Sigmoid colon (tissue), 7 donors: ENCODE measurements around the gene PDGFA. TPM values are rescaled to one million over a fixed set of nuclear protein-coding genes. Genes with fewer than 3 reads are reported as not detected.
A peak's percentile ranks its signal among the peaks of the same experiment; 100 is the strongest.

Experiments
- DNase-seq: peaks from one replicate; pipeline ENCODE4 v3.0.0-alpha.2; 2019
- H3K27ac ChIP-seq, 4 donors: fragments of 200-600 bp; sonication (generic); one replicate each; pipeline ENCODE4 v1.5.1; 2016 to 2019; ENCODE audit warnings: mild to moderate bottlenecking in 1 of 4
- H3K27me3 ChIP-seq, 3 donors: fragments of 200-600 bp; sonication (generic); one replicate each; pipeline ENCODE4 v1.5.1; 2019; ENCODE audit warnings: mild to moderate bottlenecking in 1 of 3
- H3K36me3 ChIP-seq, 4 donors: fragments of 200-600 bp; sonication (generic); one replicate each; pipeline ENCODE4 v1.5.1; 2016 to 2019
- H3K4me1 ChIP-seq, 4 donors: fragments of 200-600 bp; sonication (generic); one replicate each; pipeline ENCODE4 v1.5.1; 2017 to 2019
- H3K4me3 ChIP-seq, 4 donors: fragments of 200-600 bp; sonication (generic); one replicate each; pipeline ENCODE4 v1.5.1; 2017 to 2019; ENCODE audit warnings: mild to moderate bottlenecking in 2 of 4, moderate library complexity in 1 of 4
- H3K9me3 ChIP-seq, 4 donors: fragments of 200-600 bp in 3 of 4; sonication (generic) in 3 of 4; one replicate each; pipeline versions ENCODE4 v1.5.1 to v1.6.1; 2013 to 2019
- EP300 ChIP-seq, 4 donors: sonication (generic); formaldehyde crosslinking; IDR thresholded peaks; one replicate each; pipeline ENCODE4 v1.6.1; 2017; ENCODE audit warnings: antibody characterized with exemption in 4 of 4
- POLR2A ChIP-seq, 2 donors: fragments of 450-650 bp; IDR thresholded peaks; one replicate each; pipeline ENCODE4 v1.6.1; 2016; ENCODE audit warnings: antibody characterized with exemption in 2 of 2, mild to moderate bottlenecking in 2 of 2, moderate library complexity in 2 of 2
- POLR2AphosphoS5 ChIP-seq, 4 donors: sonication (generic); formaldehyde crosslinking; IDR thresholded peaks; one replicate each; pipeline ENCODE4 v1.6.1; 2017; ENCODE audit warnings: antibody characterized with exemption in 4 of 4
- WGBS, 2 donors: extraction: QIAGEN DNeasy Blood & Tissue Kit; methylation state at CpG; one replicate each; pipeline ENCODE4 v1.1.7; 2013; 5-methylcytosine and 5-hydroxymethylcytosine counted together
- intact Hi-C: fragments of 100-400 bp; cut with DNase I; formaldehyde crosslinking; loops from one replicate; pipeline ENCODE4 v1.15.1; 2023
- polyA plus RNA-seq, 3 donors: library from polyadenylated mRNA; stranded (reverse); fragments of 200-250 nt; gene quantifications; one replicate each; pipeline ENCODE4 v1.2.3, GENCODE V29; 2013
- total RNA-seq, 4 donors: library from RNA; depleted of rRNA; stranded (reverse); fragments of >200 nt; gene quantifications; one replicate each; pipeline ENCODE4 v1.1.0, GENCODE V29; 2016
- TF ChIP-seq, protein P1 (sequence below), 4 experiments: fragments of 450-650 bp in 3 of 4; fragments of 200-600 bp in 1 of 4; IDR thresholded peaks; one replicate each; pipeline ENCODE4 v1.5.1; 2016 to 2019; ENCODE audit warnings: antibody characterized with exemption in 4 of 4, mild to moderate bottlenecking in 3 of 4, moderate library complexity in 2 of 4
- donor health status: healthy with polysubstance abuse.
- donor health status: Bipolar disorder and iron deficiency.
- donor health status: healthy.

Gene PDGFA
- total and polyA plus RNA-seq, 7 donors: 19.7 to 38.5 (median 33.9) TPM

DNA sequence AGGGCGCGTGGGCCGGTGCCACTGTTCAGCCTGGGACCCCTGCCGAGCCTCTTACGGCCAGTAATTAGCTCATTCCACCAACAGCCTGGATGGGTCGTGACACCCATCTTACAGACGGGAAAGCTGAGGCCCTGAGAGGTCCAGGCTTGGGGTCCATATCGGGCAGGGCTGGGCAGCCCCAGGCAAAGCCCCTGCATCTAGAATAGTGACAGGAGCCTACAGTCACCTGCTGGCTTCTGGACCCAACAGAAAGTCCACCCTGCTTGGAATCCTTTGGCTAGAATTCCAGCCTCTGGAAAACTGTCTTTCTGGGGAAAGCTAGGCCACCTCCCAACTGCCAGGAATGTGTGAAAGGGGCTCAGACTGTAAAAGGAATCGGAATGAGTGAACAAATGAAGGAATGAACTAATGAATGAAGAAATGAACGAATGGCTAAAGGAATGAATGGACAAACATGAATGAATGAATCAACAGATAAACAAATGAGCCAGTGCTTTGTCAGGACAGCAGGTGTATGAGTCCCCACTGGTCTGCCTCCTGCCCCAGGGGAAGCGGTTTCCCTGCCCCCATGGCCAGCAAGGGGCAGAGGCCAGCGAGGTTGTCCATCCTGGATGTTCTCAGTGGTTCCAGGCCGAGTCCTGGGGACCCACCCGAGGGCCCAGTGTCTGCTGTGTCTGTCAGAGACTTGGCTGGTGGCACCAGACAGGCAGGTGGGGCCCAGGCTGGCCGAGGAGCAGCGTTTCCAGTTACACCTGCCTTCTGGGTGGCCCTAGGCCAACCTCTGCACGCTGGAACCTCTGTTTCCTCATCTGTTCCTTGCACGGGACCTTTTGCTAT lies 24.1 kb upstream of the PDGFA start:
- peak overlapping the region; percentile 8 to 55 (median 33) for H3K27ac ChIP-seq
- peaks cover 0 to 15% (median under 1%) of the 10 kb centered on the region in 4 donors for H3K4me1 ChIP-seq
- no peak for DNase-seq
- no peaks in the 10 kb centered on the region for H3K27me3 ChIP-seq
- H3K4me3 ChIP-seq: no peak overlapping the region
- TF ChIP-seq EP300 (IDR thresholded peaks at IDR 0.05) (no peak), POLR2A (IDR thresholded peaks at IDR 0.05) (no peak), POLR2AphosphoS5 (IDR thresholded peaks at IDR 0.05) (no peak)
- TF ChIP-seq, protein P1, sequence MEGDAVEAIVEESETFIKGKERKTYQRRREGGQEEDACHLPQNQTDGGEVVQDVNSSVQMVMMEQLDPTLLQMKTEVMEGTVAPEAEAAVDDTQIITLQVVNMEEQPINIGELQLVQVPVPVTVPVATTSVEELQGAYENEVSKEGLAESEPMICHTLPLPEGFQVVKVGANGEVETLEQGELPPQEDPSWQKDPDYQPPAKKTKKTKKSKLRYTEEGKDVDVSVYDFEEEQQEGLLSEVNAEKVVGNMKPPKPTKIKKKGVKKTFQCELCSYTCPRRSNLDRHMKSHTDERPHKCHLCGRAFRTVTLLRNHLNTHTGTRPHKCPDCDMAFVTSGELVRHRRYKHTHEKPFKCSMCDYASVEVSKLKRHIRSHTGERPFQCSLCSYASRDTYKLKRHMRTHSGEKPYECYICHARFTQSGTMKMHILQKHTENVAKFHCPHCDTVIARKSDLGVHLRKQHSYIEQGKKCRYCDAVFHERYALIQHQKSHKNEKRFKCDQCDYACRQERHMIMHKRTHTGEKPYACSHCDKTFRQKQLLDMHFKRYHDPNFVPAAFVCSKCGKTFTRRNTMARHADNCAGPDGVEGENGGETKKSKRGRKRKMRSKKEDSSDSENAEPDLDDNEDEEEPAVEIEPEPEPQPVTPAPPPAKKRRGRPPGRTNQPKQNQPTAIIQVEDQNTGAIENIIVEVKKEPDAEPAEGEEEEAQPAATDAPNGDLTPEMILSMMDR (IDR thresholded peaks at IDR 0.05): no peak
- H3K9me3 ChIP-seq: no peaks in the 10 kb centered on the region
- peaks cover 0 to under 1% (median 0%) of the 10 kb centered on the region in 4 donors for H3K36me3 ChIP-seq
- intact Hi-C loops: no loop called here
- 68 to 84% methylated on average over 18 of the region's 18 CpGs for WGBS, 2 donors

DNA sequence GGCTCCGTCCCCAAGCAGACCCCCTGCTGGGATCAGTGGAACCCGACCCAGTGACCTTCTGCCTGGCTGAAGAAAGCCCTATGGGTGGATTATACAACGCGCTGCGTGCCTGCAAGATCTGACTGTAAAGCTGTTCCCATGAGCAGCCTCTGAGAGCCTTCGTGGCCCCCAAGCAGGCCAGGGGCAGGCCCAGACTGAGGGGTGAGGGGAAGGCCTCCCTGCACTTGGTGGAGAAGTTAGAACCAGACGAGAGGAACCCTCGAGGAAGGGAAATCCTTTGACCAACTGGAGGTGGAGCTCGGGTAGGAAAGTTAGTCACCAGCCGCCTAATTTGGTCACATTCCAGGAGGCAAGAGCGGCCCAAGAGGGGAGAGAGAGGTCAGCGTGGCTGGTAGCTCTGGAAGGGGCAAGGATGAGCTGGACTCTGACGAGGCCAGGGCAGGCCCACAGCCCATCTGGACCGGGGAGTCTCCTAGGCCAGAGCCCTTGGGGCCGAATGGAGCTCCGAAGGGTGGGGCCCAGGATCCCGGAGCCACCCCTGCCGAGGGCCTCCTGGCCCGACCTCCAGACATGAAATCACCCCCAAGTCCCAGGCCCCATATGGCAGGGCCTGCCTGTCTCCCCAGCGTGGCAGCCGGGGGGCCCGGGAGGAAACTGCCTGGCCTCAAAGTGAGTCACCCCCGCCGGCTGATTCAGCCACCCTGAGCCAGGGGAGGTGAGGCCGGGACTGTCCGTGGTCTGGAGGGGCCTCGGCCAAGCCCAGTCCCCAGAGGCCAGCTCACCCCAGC lies 23.3 kb upstream of the PDGFA start:
- 65 to 77% methylated on average over 27 of the region's 27 CpGs for WGBS, 2 donors
- Histone ChIP-seq H3K4me1 (peaks cover 0 to 23% (median 4%) of the 10 kb centered on the region in 4 donors), H3K27ac (peak overlapping the region; percentile 8 to 55 (median 33)), H3K9me3 (no peaks in the 10 kb centered on the region), H3K27me3 (no peaks in the 10 kb centered on the region), H3K4me3 (no peak overlapping the region), H3K36me3 (no peaks in the 10 kb centered on the region)
- intact Hi-C loops: no loop called here
- no peak for DNase-seq
- TF ChIP-seq POLR2A (IDR thresholded peaks at IDR 0.05) (no peak), POLR2AphosphoS5 (IDR thresholded peaks at IDR 0.05) (no peak)

DNA sequence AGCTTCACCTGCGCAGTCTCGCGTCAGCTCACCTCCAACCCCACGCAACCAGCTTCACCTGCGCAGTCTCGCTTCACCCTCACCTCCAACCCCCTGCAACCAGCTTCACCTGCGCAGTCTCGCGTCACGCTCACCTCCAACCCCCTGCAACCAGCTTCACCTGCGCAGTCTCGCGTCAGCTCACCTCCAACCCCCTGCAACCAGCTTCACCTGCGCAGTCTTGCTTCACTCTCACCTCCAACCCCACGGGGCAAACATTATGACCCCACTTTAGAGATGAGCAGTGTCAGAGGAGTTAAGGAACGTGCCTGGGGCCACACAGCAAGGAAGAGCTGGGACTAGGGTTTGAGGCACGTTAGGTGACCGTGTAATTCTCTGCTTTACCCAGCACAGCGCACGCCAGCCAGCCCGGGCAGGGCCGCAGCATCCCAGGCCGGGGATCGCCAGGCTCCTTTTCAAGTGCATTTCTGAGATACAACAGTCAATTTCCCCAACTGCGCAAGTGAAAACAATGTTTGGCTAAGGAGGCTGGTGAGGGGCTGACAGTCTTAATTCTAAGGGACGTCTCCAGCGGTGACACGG lies 22.6 kb upstream of the PDGFA start:
- H3K4me3 ChIP-seq: no peak overlapping the region
- H3K36me3 ChIP-seq: no peaks in the 10 kb centered on the region
- H3K4me1 ChIP-seq: peaks cover 0 to 27% (median 5%) of the 10 kb centered on the region in 4 donors
- H3K9me3 ChIP-seq: no peaks in the 10 kb centered on the region
- no peaks in the 10 kb centered on the region for H3K27me3 ChIP-seq
- WGBS, 2 donors: 92 to 94% methylated on average over 28 of the region's 28 CpGs
- intact Hi-C loops: no loop called here
- DNase-seq: no peak
- peak overlapping the region in 1 of 4 donors; percentile 55 for H3K27ac ChIP-seq
- TF ChIP-seq, protein P1 (IDR thresholded peaks at IDR 0.05): no peak
- TF ChIP-seq POLR2A (IDR thresholded peaks at IDR 0.05): no peak
- TF ChIP-seq EP300 (IDR thresholded peaks at IDR 0.05): no peak
- TF ChIP-seq POLR2AphosphoS5 (IDR thresholded peaks at IDR 0.05): no peak

DNA sequence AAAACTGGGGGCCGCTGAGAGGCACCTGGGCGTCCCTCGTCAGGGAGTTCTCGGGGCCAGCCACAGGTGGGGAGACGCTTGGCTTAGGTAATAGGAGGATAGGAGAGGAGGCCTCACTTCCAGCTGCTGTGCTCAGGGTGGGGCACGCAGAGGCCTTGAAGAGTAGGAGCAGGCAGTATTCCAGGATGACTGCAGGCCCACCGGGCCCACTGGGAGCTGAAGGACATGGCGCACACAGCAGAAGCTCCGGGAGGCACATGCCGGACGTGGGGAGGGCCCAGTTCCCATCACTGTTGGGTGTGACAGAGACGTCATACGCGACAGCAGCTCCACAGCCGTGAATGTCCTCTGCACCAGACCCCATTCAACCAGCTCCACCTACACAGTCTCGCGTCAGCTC lies 22.0 kb upstream of the PDGFA start:
- no peak for DNase-seq
- WGBS, 2 donors: 87 to 95% methylated on average over 17 of the region's 17 CpGs
- intact Hi-C loops: no loop called here
- Histone ChIP-seq H3K4me1 (peaks cover 0 to 27% (median 5%) of the 10 kb centered on the region in 4 donors), H3K27me3 (no peaks in the 10 kb centered on the region), H3K36me3 (no peaks in the 10 kb centered on the region), H3K9me3 (no peaks in the 10 kb centered on the region), H3K27ac (no peak overlapping the region), H3K4me3 (no peak overlapping the region)
- TF ChIP-seq POLR2A (IDR thresholded peaks at IDR 0.05) (no peak), EP300 (IDR thresholded peaks at IDR 0.05) (no peak)
- TF ChIP-seq, protein P1 (IDR thresholded peaks at IDR 0.05): no peak

DNA sequence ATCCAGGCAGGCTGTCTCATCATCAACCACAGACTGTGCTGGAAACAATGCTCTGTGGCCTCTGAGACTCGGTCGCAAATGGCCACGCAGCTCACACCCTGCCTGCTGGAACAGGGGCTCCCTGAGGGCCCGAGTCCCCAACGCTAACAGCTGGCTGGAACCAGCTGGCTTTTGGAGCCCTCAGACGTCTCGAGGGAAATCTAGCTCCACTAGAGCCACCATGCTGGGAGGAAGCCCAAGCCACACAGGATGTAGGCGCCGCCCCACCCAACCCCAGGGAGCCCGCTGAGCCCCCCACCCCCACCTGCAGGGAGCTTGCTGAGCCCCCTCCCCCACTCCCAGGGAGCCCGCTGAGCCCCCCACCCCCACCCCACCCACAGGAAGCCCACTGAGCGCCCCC lies 21.4 kb upstream of the PDGFA start:
- H3K4me3 ChIP-seq: no peak overlapping the region
- peaks cover 0 to 27% (median 5%) of the 10 kb centered on the region in 4 donors for H3K4me1 ChIP-seq
- intact Hi-C loops: no loop called here
- H3K36me3 ChIP-seq: no peaks in the 10 kb centered on the region
- no peaks in the 10 kb centered on the region for H3K9me3 ChIP-seq
- TF ChIP-seq, protein P1 (IDR thresholded peaks at IDR 0.05): no peak
- TF ChIP-seq POLR2A (IDR thresholded peaks at IDR 0.05) (no peak), EP300 (IDR thresholded peaks at IDR 0.05) (no peak), POLR2AphosphoS5 (IDR thresholded peaks at IDR 0.05) (no peak)
- H3K27ac ChIP-seq: no peak overlapping the region
- WGBS, 2 donors: 73 to 91% methylated on average over 12 of the region's 12 CpGs
- no peak for DNase-seq
- H3K27me3 ChIP-seq: no peaks in the 10 kb centered on the region
